ENCODE data around the gene ERCC1. TPM values are rescaled to one million over a fixed set of nuclear protein-coding genes. Genes with fewer than 3 reads are reported as not detected.

Gene ERCC1
- total and polyA plus RNA-seq, 2 of the 13 experiments (the other 11 are each of a cell fraction or from before 2014, with no cell fraction given): 40.0 to 66.4 TPM

DNA sequence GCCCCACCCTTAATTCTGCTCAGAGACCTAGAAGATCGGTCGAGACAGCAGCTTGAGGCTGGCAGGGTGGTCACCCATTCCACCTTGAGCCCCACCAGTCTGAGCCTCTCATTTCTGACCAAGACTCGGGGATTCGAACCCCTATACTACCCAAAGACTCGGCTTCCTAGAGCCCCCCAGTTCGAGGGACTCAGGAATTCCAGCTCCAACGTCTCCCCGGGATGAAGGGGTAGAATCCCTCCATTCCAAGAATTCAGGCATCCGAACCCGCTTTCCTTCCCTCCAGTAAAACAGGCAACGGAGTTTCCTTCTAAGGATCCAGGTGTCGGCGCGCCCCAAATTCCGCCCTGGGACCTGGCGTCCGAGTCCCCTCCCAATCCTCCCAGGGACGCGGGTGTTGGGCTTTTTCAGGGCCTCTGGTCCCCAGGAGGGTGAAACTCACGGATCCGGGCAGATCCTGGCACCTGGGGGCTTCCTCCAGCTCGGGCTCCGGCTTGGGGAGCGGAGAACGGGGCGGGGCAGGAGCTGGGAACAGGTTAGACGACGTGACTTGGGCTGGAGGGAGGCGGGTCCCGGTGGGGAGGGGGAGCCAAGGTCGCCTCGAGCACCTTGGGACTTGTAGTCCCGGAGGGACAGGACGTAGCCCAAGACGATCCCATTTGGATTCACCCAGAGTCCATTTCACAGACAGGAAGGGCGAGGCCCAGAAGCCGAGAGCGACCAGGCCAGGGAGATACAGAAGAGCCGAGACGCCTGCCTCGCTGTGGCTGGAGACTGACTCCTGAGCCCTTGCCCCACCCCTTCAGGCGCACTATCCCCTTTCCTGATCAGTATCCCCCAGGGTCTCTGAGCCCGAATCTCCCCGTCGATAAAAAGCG is 18.9 kb downstream of the ERCC1 start, which contains the start of gene PPP1R13L (continued):
- TF ChIP-seq POLR2G (IDR thresholded peaks at IDR 0.05; ENCODE audit: low read depth, low read length) (peak; percentile 52; the same call in 1 of the 2 replicates), NCOA1 (CRISPR knock-in tag; IDR thresholded peaks at IDR 0.05) (no peak), ZNF878 (CRISPR knock-in tag; IDR thresholded peaks at IDR 0.05) (no peak), HNF4A (CRISPR knock-in tag; IDR thresholded peaks at IDR 0.05) (no peak), SP2 (CRISPR knock-in tag; IDR thresholded peaks at IDR 0.05) (peak; percentile 36; the same call in 1 of the 2 replicates), U2AF1 (optimal IDR thresholded peaks at IDR 0.05; ENCODE audit: low read depth, low read length) (no peak), MYC (CRISPR knock-in tag; IDR thresholded peaks at IDR 0.05; ENCODE audit: borderline replicate concordance) (no peak; the same call in 1 of the 2 replicates), ZBTB38 (CRISPR knock-in tag; IDR thresholded peaks at IDR 0.05) (0 out of 2 replicates have a peak, but pooled peaks have one; percentile 40), KLF11 (CRISPR knock-in tag; IDR thresholded peaks at IDR 0.05) (no peak), CAMTA2 (CRISPR knock-in tag; IDR thresholded peaks at IDR 0.05; ENCODE audit: borderline replicate concordance) (peak; percentile 49; the same call in 1 of the 2 replicates), HHEX (CRISPR knock-in tag; IDR thresholded peaks at IDR 0.05) (no peak), ZNF382 (CRISPR knock-in tag; IDR thresholded peaks at IDR 0.05; ENCODE audit: borderline replicate concordance) (no peak), ZC3H4 (CRISPR knock-in tag; IDR thresholded peaks at IDR 0.05; ENCODE audit: borderline replicate concordance) (no peak), ZNF20 (CRISPR knock-in tag; IDR thresholded peaks at IDR 0.05) (no peak), ZNF83 (CRISPR knock-in tag; IDR thresholded peaks at IDR 0.05; ENCODE audit: borderline replicate concordance) (no peak), FOXJ3 (CRISPR knock-in tag; IDR thresholded peaks at IDR 0.05; ENCODE audit: borderline replicate concordance) (no peak), ELF3 (CRISPR knock-in tag; IDR thresholded peaks at IDR 0.05) (peak; percentile 13; the same call in 1 of the 2 replicates), ZNF207 (IDR thresholded peaks at IDR 0.05; ENCODE audit: borderline replicate concordance) (no peak), SMC3 (IDR thresholded peaks at IDR 0.05; ENCODE audit: low read length) (no peak), KDM1A (CRISPR knock-in tag; IDR thresholded peaks at IDR 0.05) (peak; percentile 93)
- TF ChIP-seq, protein P1, sequence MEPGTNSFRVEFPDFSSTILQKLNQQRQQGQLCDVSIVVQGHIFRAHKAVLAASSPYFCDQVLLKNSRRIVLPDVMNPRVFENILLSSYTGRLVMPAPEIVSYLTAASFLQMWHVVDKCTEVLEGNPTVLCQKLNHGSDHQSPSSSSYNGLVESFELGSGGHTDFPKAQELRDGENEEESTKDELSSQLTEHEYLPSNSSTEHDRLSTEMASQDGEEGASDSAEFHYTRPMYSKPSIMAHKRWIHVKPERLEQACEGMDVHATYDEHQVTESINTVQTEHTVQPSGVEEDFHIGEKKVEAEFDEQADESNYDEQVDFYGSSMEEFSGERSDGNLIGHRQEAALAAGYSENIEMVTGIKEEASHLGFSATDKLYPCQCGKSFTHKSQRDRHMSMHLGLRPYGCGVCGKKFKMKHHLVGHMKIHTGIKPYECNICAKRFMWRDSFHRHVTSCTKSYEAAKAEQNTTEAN (CRISPR knock-in tag; conservative IDR thresholded peaks at IDR 0.05): no peak
- TF ChIP-seq, protein P2, sequence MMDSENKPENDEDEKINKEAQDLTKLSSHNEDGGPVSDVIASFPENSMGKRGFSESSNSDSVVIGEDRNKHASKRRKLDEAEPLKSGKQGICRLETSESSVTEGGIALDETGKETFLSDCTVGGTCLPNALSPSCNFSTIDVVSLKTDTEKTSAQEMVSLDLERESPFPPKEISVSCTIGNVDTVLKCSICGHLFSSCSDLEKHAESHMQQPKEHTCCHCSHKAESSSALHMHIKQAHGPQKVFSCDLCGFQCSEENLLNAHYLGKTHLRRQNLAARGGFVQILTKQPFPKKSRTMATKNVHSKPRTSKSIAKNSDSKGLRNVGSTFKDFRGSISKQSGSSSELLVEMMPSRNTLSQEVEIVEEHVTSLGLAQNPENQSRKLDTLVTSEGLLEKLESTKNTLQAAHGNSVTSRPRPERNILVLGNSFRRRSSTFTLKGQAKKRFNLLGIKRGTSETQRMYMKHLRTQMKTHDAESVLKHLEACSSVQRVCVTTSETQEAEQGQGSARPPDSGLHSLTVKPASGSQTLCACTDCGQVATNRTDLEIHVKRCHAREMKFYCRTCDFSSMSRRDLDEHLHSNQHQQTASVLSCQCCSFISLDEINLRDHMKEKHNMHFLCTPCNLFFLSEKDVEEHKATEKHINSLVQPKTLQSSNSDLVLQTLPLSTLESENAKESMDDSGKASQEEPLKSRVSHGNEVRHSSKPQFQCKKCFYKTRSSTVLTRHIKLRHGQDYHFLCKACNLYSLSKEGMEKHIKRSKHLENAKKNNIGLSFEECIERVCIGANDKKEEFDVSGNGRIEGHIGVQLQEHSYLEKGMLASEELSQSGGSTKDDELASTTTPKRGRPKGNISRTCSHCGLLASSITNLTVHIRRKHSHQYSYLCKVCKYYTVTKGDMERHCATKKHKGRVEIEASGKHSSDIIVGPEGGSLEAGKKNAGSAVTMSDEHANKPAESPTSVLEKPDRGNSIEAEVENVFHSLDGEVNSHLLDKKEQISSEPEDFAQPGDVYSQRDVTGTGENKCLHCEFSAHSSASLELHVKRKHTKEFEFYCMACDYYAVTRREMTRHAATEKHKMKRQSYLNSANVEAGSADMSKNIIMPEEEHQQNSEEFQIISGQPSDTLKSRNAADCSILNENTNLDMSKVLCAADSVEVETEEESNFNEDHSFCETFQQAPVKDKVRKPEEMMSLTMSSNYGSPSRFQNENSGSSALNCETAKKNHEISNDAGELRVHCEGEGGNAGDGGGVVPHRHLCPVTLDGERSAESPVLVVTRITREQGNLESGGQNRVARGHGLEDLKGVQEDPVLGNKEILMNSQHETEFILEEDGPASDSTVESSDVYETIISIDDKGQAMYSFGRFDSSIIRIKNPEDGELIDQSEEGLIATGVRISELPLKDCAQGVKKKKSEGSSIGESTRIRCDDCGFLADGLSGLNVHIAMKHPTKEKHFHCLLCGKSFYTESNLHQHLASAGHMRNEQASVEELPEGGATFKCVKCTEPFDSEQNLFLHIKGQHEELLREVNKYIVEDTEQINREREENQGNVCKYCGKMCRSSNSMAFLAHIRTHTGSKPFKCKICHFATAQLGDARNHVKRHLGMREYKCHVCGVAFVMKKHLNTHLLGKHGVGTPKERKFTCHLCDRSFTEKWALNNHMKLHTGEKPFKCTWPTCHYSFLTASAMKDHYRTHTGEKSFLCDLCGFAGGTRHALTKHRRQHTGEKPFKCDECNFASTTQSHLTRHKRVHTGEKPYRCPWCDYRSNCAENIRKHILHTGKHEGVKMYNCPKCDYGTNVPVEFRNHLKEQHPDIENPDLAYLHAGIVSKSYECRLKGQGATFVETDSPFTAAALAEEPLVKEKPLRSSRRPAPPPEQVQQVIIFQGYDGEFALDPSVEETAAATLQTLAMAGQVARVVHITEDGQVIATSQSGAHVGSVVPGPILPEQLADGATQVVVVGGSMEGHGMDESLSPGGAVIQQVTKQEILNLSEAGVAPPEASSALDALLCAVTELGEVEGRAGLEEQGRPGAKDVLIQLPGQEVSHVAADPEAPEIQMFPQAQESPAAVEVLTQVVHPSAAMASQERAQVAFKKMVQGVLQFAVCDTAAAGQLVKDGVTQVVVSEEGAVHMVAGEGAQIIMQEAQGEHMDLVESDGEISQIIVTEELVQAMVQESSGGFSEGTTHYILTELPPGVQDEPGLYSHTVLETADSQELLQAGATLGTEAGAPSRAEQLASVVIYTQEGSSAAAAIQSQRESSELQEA (CRISPR knock-in tag; IDR thresholded peaks at IDR 0.05; ENCODE audit: not compliant biosample characterization): no peak
